Panc1 (cell line): ENCODE data around the gene DCC.

Source experiments
- CTCF ChIP-seq: fragments of 450-650 bp; IDR thresholded peaks from 2 replicates; pipeline ENCODE4 v1.5.1; 2017; ENCODE audit warnings: mild to moderate bottlenecking
- SIN3A ChIP-seq: IDR thresholded peaks from 2 replicates; pipeline ENCODE4 v1.6.1; 2012; ENCODE audit warnings: low read depth, mild to moderate bottlenecking, low read length, moderate library complexity, borderline replicate concordance; ENCODE audit not compliant: insufficient read depth

GRCh38 chr18:52749542-52749941, 409.5 kb downstream of the DCC start:
- TF ChIP-seq CTCF (no peak), SIN3A (no peak)
